Esophagus mucosa (tissue), 1 donor: ENCODE measurements around the gene PSMA7. TPM values are rescaled to one million over a fixed set of nuclear protein-coding genes. Genes with fewer than 3 reads are reported as not detected.
"Not testable (repeated sequence)": the region's sequence is repeated elsewhere in the genome, so short reads cannot be mapped to it uniquely, and the experiment has no call there.

Experiments
- ATAC-seq: fragments of 200-7000 bp; cut with Tn5 transposase; one replicate; pipeline ENCODE4 v1.9.1; 2020
- total RNA-seq: library from RNA; stranded (reverse); gene quantifications from one replicate; pipeline ENCODE4 v1.2.4, GENCODE V29; 2023
- donor health status: DM: yes; HTN: yes; CAD: no.

The PSMA7 gene
- total RNA-seq, 1 donor from 2014 or later: 177 TPM

GRCh38 chr20:62155428-62156253, 12.4 kb upstream of the PSMA7 start:
- peak; percentile 33 for ATAC-seq

DNA sequence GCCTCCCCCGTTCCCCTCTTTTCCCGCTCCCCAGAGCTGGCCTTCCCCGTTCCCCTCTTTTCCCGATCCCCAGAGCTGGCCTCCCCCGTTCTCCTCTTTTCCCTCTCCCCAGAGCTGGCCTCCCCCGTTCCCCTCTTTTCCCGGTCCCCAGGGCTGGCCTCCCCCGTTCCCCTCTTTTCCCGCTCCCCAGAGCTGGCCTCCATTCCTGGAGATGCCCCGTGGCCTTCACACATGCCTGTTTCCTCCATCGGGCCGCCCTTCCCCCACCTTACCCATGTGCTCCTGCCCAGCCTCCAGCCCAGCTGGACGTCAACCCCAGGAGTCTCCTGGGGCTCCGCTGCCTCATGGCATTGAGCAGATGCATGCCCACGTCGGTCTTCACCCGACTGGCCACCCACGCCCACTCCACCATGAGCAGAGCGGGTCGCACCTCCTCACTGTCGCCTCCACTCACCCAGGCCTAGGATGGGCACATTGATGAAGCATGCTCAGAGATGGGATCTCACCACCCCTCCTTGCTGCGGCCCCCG, 8.7 kb upstream of the PSMA7 start:
- no peak for ATAC-seq

DNA sequence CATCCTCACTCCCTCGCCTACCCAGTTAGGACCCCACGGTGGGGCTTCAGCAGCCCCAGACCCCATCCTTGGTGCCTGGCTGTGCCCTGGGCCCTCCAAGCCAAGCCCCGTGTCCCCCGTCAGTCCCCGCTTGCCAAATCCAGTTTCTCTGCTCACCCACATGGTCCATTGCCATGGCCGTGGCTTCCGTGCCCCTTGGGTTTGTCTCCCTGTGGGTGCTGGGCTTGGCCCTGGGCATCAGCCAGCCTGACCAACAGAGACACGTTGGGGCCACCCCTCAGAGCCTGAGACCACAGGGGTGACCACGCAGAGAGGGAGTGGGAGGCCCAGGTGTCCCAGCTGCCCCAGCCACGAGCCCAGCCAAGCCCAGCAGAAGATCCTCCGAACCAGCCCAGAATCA, 8.0 kb upstream of the PSMA7 start:
- ATAC-seq: no peak

- ATAC-seq: no peak
Measured at GRCh38 chr20:62150310-62150575, 7.0 kb upstream of the PSMA7 start.

DNA sequence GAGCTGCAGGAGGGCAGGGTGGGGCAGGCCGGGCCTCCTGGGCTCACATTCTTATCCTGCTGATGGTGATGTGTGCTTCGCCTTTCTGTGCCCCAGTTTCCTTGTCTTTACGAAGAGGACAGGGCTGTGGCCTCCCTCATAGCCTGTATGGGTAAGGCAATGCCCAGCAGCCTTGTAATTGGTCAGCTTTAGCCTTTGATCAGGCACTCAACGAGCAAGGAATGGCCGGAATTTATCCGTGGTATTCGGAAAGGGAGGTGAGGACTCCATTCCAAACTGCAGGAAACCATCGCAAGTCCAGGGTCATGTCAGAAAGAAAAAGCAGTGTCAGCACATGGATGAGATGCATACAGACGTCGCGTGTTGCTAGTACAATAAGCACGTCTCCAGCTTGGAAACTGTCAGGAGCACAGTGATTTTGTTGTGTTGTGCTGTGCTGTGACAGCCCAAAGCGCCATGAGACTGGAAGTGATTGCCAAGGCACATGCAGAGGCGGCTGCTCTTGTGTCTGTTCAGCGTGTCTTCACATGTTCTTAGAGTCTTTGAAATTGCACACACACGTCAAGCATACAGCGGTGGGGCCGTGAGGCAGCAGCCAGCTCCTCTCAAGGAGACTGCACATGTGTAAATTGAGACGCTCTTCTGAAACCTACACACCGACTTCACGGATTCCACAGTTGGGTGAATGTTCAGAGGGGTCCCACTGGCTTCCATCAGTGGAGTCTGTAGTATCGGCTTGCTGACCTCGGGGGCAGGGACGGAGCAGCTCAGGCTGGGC, 6.5 kb upstream of the PSMA7 start:
- ATAC-seq: peak; percentile 77

- no peak for ATAC-seq
Measured at GRCh38 chr20:62148908-62149314, 5.7 kb upstream of the PSMA7 start.

DNA sequence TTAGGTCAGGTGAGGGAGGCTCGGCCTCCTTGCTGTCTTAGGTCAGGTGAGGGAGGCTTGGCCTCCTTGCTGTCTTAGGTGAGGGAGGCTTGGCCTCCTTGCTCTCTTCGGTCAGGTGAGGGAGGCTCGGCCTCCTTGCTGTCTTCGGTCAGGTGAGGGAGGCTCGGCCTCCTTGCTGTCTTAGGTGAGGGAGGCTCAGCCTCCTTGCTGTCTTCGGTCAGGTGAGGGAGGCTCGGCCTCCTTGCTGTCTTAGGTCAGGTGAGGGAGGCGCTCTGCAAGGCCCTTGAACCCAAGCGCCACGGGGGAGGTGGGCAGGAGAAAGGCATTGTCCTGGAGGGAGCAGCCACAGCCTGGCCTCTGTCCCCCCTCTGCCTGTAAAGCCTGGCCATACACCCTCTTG, 5.2 kb upstream of the PSMA7 start:
- not testable (repeated sequence) for ATAC-seq

DNA sequence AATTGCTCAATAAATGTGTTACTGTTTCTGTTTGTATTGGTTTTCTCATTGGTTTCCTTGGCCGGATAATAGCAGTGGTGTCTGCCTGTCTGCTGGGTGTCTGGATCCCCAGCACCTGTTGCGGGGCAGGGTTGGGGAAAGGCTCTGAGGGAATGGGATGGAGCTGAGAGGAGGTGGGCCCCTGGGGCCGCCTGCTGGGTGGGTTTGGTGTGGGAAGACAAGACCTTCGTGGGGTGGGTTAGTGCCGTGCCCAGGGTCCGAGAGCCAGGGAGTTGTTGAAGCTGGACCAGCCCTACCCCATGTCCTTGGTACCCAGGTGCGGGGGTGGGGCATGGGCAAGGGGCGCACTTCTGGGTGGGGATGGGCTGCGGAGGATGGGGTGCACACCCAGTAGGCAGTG, 4.3 kb upstream of the PSMA7 start:
- no peak for ATAC-seq

GRCh38 chr20:62147125-62147524, 3.9 kb upstream of the PSMA7 start:
- ATAC-seq: no peak

GRCh38 chr20:62146019-62146755, 3.0 kb upstream of the PSMA7 start:
- ATAC-seq: no peak

- ATAC-seq: no peak
Measured at GRCh38 chr20:62145688-62146018, 2.5 kb upstream of the PSMA7 start.

DNA sequence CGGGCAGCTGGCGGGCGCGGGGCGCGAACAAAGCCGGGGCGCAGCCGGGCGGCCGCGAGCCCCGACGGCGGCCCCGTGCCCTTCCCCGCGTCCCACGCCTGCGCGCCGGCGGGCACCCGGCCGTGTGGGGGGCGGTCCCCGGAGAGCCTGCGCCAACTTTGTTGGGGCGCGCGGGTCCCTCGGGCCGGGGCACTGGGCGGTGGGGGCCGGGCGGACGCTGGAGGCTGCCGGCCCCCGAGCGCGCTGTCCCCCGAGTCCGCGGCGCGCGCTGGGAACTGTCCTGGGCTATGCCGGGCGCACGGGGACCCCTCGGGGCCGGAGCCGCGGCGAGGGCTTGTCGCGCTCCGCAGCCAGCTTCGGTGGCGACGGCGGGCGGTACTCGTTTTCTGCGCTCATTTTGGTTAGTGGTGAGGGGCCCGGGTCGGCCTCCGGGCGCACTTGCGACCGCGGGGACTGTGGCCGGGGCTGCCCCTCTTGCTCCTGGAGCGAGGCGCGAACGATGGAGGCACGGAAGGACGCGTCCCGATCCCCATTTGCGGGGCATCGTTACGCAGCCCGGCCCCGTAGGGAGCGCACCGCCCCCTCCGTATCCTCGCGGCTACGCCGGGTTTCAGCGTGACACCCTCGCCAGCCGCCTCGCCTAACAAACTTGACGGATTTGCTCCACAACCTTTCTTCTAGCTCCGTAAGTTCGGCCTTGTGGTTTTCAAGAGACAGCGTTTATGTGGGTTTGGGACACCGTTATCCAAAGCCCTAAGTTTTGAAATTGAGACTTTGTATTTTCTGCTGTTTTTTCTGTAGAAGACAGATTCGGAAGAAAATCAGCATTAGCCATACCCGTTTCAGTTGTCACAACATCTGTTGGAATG, 997 bp upstream of the PSMA7 start:
- ATAC-seq: peak; percentile 31

GRCh38 chr20:62142252-62143080, 728 bp downstream of the PSMA7 start:
- peak; percentile 5 for ATAC-seq

- ATAC-seq: peak; percentile 21
Measured at GRCh38 chr20:62141397-62142251, 1.6 kb downstream of the PSMA7 start.

- no peak for ATAC-seq
Measured at GRCh38 chr20:62141043-62141396, 2.2 kb downstream of the PSMA7 start.

GRCh38 chr20:62139636-62140035, 3.6 kb downstream of the PSMA7 start:
- ATAC-seq: no peak

- ATAC-seq: no peak
Measured at GRCh38 chr20:62138912-62139311, 4.3 kb downstream of the PSMA7 start.

DNA sequence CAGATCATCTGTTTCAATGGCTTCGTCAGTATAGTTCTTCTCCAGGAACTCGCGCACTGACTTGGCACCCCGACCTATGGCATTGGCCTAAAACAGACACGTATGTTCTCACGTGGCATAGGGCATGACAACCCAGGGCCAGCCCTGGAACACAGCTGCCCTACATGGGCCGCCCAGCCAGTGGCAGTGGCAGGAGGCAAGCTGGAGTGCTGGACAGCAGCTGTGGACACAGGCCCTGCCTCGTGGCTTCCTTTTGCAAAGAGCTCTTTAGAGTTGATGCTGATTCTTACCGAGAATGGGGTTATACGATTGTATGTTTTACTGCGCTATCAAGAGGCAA, 5.0 kb downstream of the PSMA7 start:
- no peak for ATAC-seq

GRCh38 chr20:62137478-62138203, 5.6 kb downstream of the PSMA7 start:
- no peak for ATAC-seq

- no peak for ATAC-seq
Measured at GRCh38 chr20:62137092-62137384, 6.2 kb downstream of the PSMA7 start.
